Parathyroid adenoma (tissue), 2 donors: Measurements from ENCODE around the gene RSF1.

Experiments
- H2AFZ ChIP-seq: fragments of 300-600 bp; sonication (generic); one replicate; pipeline ENCODE4 v1.7.0; 2017; ENCODE audit warnings: antibody characterized with exemption, mild to moderate bottlenecking
- H3K27ac ChIP-seq: fragments of 300-600 bp; sonication (generic); one replicate; pipeline ENCODE4 v1.7.0; 2017
- H3K27me3 ChIP-seq: fragments of 300-600 bp; sonication (generic); one replicate; pipeline ENCODE4 v1.7.0; 2017; ENCODE audit warnings: low read length; ENCODE audit not compliant: control insufficient read depth, insufficient read depth
- H3K36me3 ChIP-seq: fragments of 300-600 bp; sonication (generic); one replicate; pipeline ENCODE4 v1.7.0; 2017; ENCODE audit warnings: low read length; ENCODE audit not compliant: control insufficient read depth, insufficient read depth
- H3K4me1 ChIP-seq: fragments of 300-600 bp; sonication (generic); one replicate; pipeline ENCODE4 v1.7.0; 2017; ENCODE audit warnings: control low read depth
- H3K4me2 ChIP-seq: fragments of 300-600 bp; sonication (generic); one replicate; pipeline ENCODE4 v1.7.0; 2017; ENCODE audit warnings: low read length
- H3K4me3 ChIP-seq: fragments of 300-600 bp; sonication (generic); one replicate; pipeline ENCODE4 v1.7.0; 2017; ENCODE audit warnings: low read depth, low read length
- H3K79me2 ChIP-seq: fragments of 300-600 bp; sonication (generic); one replicate; pipeline ENCODE4 v1.7.0; 2017; ENCODE audit warnings: control low read depth
- H3K9ac ChIP-seq: fragments of 300-600 bp; sonication (generic); one replicate; pipeline ENCODE4 v1.7.0; 2017; ENCODE audit warnings: mild to moderate bottlenecking
- H3K9me3 ChIP-seq: fragments of 300-600 bp; sonication (generic); one replicate; pipeline ENCODE4 v1.7.0; 2017; ENCODE audit warnings: low read length; ENCODE audit not compliant: control insufficient read depth
- CTCF ChIP-seq: fragments of 300-600 bp; sonication (generic); IDR thresholded peaks from one replicate; pipeline ENCODE4 v1.7.0; 2017; ENCODE audit warnings: antibody characterized with exemption, mild to moderate bottlenecking
- donor health status: primary hyperparathyroidism.

The RSF1 gene

GRCh38 chr11:77617892-77618291 is 202.6 kb downstream of the RSF1 start:
- H3K4me2 ChIP-seq, result no peak overlapping the region
- no peaks in the 10 kb centered on the region for H3K79me2 ChIP-seq
- no peaks in the 10 kb centered on the region for H3K27me3 ChIP-seq
- no peak overlapping the region for H2AFZ ChIP-seq
- H3K4me3 ChIP-seq, result no peak overlapping the region
- no peaks in the 10 kb centered on the region for H3K9me3 ChIP-seq
- H3K9ac ChIP-seq, result no peak overlapping the region
- no peak for TF ChIP-seq CTCF
- no peaks in the 10 kb centered on the region for H3K36me3 ChIP-seq
- H3K4me1 ChIP-seq, result no peaks in the 10 kb centered on the region
- no peak overlapping the region for H3K27ac ChIP-seq

GRCh38 chr11:77611921-77612320 is 208.6 kb downstream of the RSF1 start:
- H3K27me3 ChIP-seq, result no peaks in the 10 kb centered on the region
- H3K4me2 ChIP-seq, result no peak overlapping the region
- H3K4me1 ChIP-seq, result no peaks in the 10 kb centered on the region
- no peaks in the 10 kb centered on the region for H3K36me3 ChIP-seq
- H3K4me3 ChIP-seq, result no peak overlapping the region
- no peaks in the 10 kb centered on the region for H3K79me2 ChIP-seq
- no peak overlapping the region for H2AFZ ChIP-seq
- no peak overlapping the region for H3K27ac ChIP-seq
- TF ChIP-seq CTCF, result no peak
- no peaks in the 10 kb centered on the region for H3K9me3 ChIP-seq
- H3K9ac ChIP-seq, result no peak overlapping the region
